Type B pancreatic cell (in vitro differentiated cells): ENCODE measurements around the gene CAMSAP2. TPM values are rescaled to one million over a fixed set of nuclear protein-coding genes. Genes with fewer than 3 reads are reported as not detected.

Source experiments
- DNase-seq: peaks from one replicate; pipeline ENCODE4 v3.0.0; 2021; ENCODE audit warnings: mixed read lengths; ENCODE audit not compliant: unreplicated experiment; ENCODE audit errors: extremely low spot score
- H3K27ac Mint-ChIP-seq: 2 replicates; pipeline ENCODE4 v1.8.0; 2021; ENCODE audit warnings: mild to moderate bottlenecking, mixed read lengths
- H3K27me3 Mint-ChIP-seq: 2 replicates; pipeline ENCODE4 v1.8.0; 2021; ENCODE audit warnings: mixed read lengths
- H3K36me3 Mint-ChIP-seq: 2 replicates; pipeline ENCODE4 v1.8.0; 2021; ENCODE audit warnings: mixed read lengths
- H3K4me1 Mint-ChIP-seq: one replicate; pipeline ENCODE4 v1.8.0; 2021; ENCODE audit warnings: mixed read lengths; ENCODE audit not compliant: unreplicated experiment
- H3K4me3 Mint-ChIP-seq: 2 replicates; pipeline ENCODE4 v1.8.0; 2021; ENCODE audit warnings: mild to moderate bottlenecking, mixed read lengths
- H3K9me3 Mint-ChIP-seq: 2 replicates; pipeline ENCODE4 v1.8.0; 2021; ENCODE audit warnings: mixed read lengths
- total RNA-seq: library from RNA; stranded (reverse); gene quantifications from 2 replicates; pipeline ENCODE4 v1.2.1, GENCODE V29; 2021; ENCODE audit warnings: low replicate concordance
- TF ChIP-seq, protein P1 (sequence below): fragments of 200-600 bp; sonication (generic); conservative IDR thresholded peaks from 2 replicates; pipeline ENCODE4 v1.5.0; 2021; ENCODE audit warnings: antibody characterized with exemption, mild to moderate bottlenecking

Gene CAMSAP2
- total RNA-seq, 1 donor from 2014 or later: 27.4 TPM

- Mint-ChIP-seq H3K4me1 (peaks cover 14% of the 10 kb centered on the region), H3K9me3 (no peaks in the 10 kb centered on the region), H3K27me3 (peaks cover 3% of the 10 kb centered on the region), H3K36me3 (no peaks in the 10 kb centered on the region), H3K27ac (no peak within 1 kb of the TSS), H3K4me3 (no peak within 1 kb of the TSS)
- DNase-seq: no peak
- TF ChIP-seq, protein P1, sequence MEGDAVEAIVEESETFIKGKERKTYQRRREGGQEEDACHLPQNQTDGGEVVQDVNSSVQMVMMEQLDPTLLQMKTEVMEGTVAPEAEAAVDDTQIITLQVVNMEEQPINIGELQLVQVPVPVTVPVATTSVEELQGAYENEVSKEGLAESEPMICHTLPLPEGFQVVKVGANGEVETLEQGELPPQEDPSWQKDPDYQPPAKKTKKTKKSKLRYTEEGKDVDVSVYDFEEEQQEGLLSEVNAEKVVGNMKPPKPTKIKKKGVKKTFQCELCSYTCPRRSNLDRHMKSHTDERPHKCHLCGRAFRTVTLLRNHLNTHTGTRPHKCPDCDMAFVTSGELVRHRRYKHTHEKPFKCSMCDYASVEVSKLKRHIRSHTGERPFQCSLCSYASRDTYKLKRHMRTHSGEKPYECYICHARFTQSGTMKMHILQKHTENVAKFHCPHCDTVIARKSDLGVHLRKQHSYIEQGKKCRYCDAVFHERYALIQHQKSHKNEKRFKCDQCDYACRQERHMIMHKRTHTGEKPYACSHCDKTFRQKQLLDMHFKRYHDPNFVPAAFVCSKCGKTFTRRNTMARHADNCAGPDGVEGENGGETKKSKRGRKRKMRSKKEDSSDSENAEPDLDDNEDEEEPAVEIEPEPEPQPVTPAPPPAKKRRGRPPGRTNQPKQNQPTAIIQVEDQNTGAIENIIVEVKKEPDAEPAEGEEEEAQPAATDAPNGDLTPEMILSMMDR: no peak
Measured at GRCh38 chr1:200872446-200873115, 133.9 kb downstream of the CAMSAP2 start, which contains the start of gene GPR25. Gene GPR25 (plus strand): TSS chr1:200872981. CDS start chr1:200873038, 57 bp downstream.

- Mint-ChIP-seq H3K9me3 (no peaks in the 10 kb centered on the region), H3K4me1 (peaks cover 12% of the 10 kb centered on the region), H3K27ac (no peak overlapping the region), H3K27me3 (peaks cover 3% of the 10 kb centered on the region), H3K4me3 (no peak overlapping the region), H3K36me3 (no peaks in the 10 kb centered on the region)
- TF ChIP-seq, protein P1: no peak
- no peak for DNase-seq
Measured at GRCh38 chr1:200873116-200873670, 134.5 kb downstream of the CAMSAP2 start.

- H3K27ac Mint-ChIP-seq: no peak overlapping the region
- no peaks in the 10 kb centered on the region for H3K36me3 Mint-ChIP-seq
- H3K27me3 Mint-ChIP-seq: peaks cover 3% of the 10 kb centered on the region
- TF ChIP-seq, protein P1: no peak
- H3K9me3 Mint-ChIP-seq: no peaks in the 10 kb centered on the region
- peaks cover 12% of the 10 kb centered on the region for H3K4me1 Mint-ChIP-seq
- H3K4me3 Mint-ChIP-seq: no peak overlapping the region
- no peak for DNase-seq
Measured at GRCh38 chr1:200873671-200874397, 135.1 kb downstream of the CAMSAP2 start.

DNA sequence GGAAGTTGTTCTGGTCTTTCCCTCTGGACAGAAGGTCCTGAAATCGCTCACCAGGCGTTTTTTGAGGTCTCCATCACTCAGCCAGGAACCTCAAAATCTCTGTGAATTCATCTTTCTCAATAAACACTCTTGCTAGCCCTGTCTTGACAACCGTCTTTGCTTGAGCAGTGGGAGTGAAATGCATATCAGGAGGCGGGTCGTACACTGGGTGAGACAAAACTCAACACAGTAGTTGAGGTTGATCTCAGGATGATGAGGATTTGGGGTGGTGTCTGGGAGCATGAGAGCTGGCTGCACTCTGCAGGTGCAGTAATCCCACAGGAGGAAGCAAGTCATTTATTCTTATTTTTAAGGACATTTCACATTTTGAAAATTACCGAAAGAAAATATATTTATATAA lies 136.0 kb downstream of the CAMSAP2 start:
- TF ChIP-seq, protein P1: no peak
- Mint-ChIP-seq H3K4me1 (peaks cover 12% of the 10 kb centered on the region), H3K4me3 (no peak overlapping the region), H3K27me3 (peaks cover 3% of the 10 kb centered on the region), H3K9me3 (no peaks in the 10 kb centered on the region), H3K36me3 (no peaks in the 10 kb centered on the region), H3K27ac (no peak overlapping the region)
- DNase-seq: no peak

GRCh38 chr1:200875416-200875815 lies 136.7 kb downstream of the CAMSAP2 start:
- no peak overlapping the region for H3K4me3 Mint-ChIP-seq
- H3K36me3 Mint-ChIP-seq: no peaks in the 10 kb centered on the region
- TF ChIP-seq, protein P1: no peak
- peaks cover 12% of the 10 kb centered on the region for H3K4me1 Mint-ChIP-seq
- peak overlapping the region; percentile 9 for H3K27ac Mint-ChIP-seq
- H3K27me3 Mint-ChIP-seq: peaks cover 3% of the 10 kb centered on the region
- no peaks in the 10 kb centered on the region for H3K9me3 Mint-ChIP-seq
- no peak for DNase-seq
